Stimulated activated naive CD4-positive, alpha-beta T cell treated with Interleukin-2 at 50 U/mL for 16 hours (primary cell): ENCODE results near the gene SRM.
A peak's percentile ranks its signal among the peaks of the same experiment; 100 is the strongest.
"Not testable (repeated sequence)": the region's sequence is repeated elsewhere in the genome, so short reads cannot be mapped to it uniquely, and the experiment has no call there.

Experiments used
- DNase-seq: peaks from one replicate; lab custom pipeline; 2025; lab: John Stamatoyannopoulos, UW

The SRM gene

GRCh38 chr1:11044849-11045427 is 14.9 kb downstream of the SRM start:
- no peak for DNase-seq

- DNase-seq = no peak
These were observed 15.6 kb downstream of the SRM start for GRCh38 chr1:11044086-11044848.

- no peak for DNase-seq
These were observed 16.6 kb downstream of the SRM start for GRCh38 chr1:11042995-11043874.

GRCh38 chr1:11042065-11042464 is 17.8 kb downstream of the SRM start:
- no peak for DNase-seq

- no peak for DNase-seq
These were observed 18.8 kb downstream of the SRM start for GRCh38 chr1:11041048-11041447.

- not testable (repeated sequence) for DNase-seq
These were observed 19.8 kb downstream of the SRM start for GRCh38 chr1:11040105-11040429.

- no peak for DNase-seq
These were observed 20.3 kb downstream of the SRM start for GRCh38 chr1:11039351-11040104.

- peak; percentile 78 for DNase-seq
These were observed 22.1 kb downstream of the SRM start for GRCh38 chr1:11037740-11038182.

GRCh38 chr1:11037019-11037739 is 22.6 kb downstream of the SRM start:
- not testable (repeated sequence) for DNase-seq

- DNase-seq = no peak
These were observed 28.1 kb downstream of the SRM start for GRCh38 chr1:11031624-11032262.

GRCh38 chr1:11030865-11031264 is 29.0 kb downstream of the SRM start:
- no peak for DNase-seq

- DNase-seq = no peak
These were observed 31.8 kb downstream of the SRM start for GRCh38 chr1:11028018-11028417.

GRCh38 chr1:11027316-11027715 is 32.5 kb downstream of the SRM start:
- DNase-seq = no peak

GRCh38 chr1:11026903-11027302 is 32.9 kb downstream of the SRM start:
- no peak for DNase-seq

- no peak for DNase-seq
These were observed 33.8 kb downstream of the SRM start for GRCh38 chr1:11026052-11026451.

- DNase-seq = no peak
These were observed 34.2 kb downstream of the SRM start for GRCh38 chr1:11025618-11026017.

- no peak for DNase-seq
These were observed 35.0 kb downstream of the SRM start for GRCh38 chr1:11024874-11025203.

GRCh38 chr1:11024154-11024873 is 35.5 kb downstream of the SRM start:
- DNase-seq = no peak

- DNase-seq = no peak
These were observed 36.6 kb downstream of the SRM start for GRCh38 chr1:11023201-11023600.

- DNase-seq = no peak
These were observed 39.8 kb downstream of the SRM start for GRCh38 chr1:11019971-11020370.
